IMR-90 (cell line): ENCODE results near the gene ZMIZ1. TPM values are rescaled to one million over a fixed set of nuclear protein-coding genes. Genes with fewer than 3 reads are reported as not detected.

ENCODE experiments used
- ATAC-seq: fragments of 200-7000 bp; cut with Tn5 transposase; 2 replicates; pipeline ENCODE4 v1.9.1; 2020; ENCODE audit warnings: low read depth, mild to moderate bottlenecking, moderate library complexity
- BruUV-seq: library from RNA; stranded (reverse); fragments of 400-500 nt; replicated peaks from 2 replicates; lab custom pipeline; 2021; lab: Mats Ljungman, UMichigan
- CTCF ChIA-PET: fragments of 300-600 bp; formaldehyde crosslinking; extraction: SDS; loops from one replicate; lab custom pipeline; 2021; ENCODE audit warnings: antibody characterized with exemption; lab: Yijun Ruan, JAX
- POLR2A ChIA-PET: fragments of 300-600 bp; sonication (Branson Sonifier 250); formaldehyde crosslinking; loops from one replicate; lab custom pipeline; 2022; ENCODE audit warnings: antibody characterized with exemption; ENCODE audit not compliant: unreplicated experiment; lab: Charles Lee
- DNase-seq: peaks from one replicate; pipeline ENCODE4 v3.0.0; 2013
- H2AFZ ChIP-seq: replicated peaks from 2 replicates; pipeline ENCODE3; 2013; ENCODE audit warnings: low read length, mild to moderate bottlenecking; ENCODE audit not compliant: poor library complexity
- H2AK5ac ChIP-seq: 2 replicates; pipeline ENCODE4 v1.6.1; 2013; ENCODE audit warnings: low read depth, low read length, inconsistent platforms
- H2AK9ac ChIP-seq: replicated peaks from 2 replicates; pipeline ENCODE3; 2013; ENCODE audit warnings: mild to moderate bottlenecking, low read depth, low read length, moderate library complexity; ENCODE audit not compliant: poor library complexity
- H2BK120ac ChIP-seq: 2 replicates; pipeline ENCODE4 v1.6.1; 2013; ENCODE audit warnings: low read depth, low read length, inconsistent platforms
- H2BK15ac ChIP-seq: 3 replicates; pipeline ENCODE4 v1.6.1; 2013; ENCODE audit warnings: low read depth, low read length, inconsistent platforms
- H2BK20ac ChIP-seq: 2 replicates; pipeline ENCODE4 v1.6.1; 2013; ENCODE audit warnings: low read depth, mild to moderate bottlenecking, inconsistent platforms, low read length, moderate library complexity
- H2BK5ac ChIP-seq: 2 replicates; pipeline ENCODE4 v1.6.1; 2013; ENCODE audit warnings: mild to moderate bottlenecking, low read depth, low read length, inconsistent platforms; ENCODE audit not compliant: poor library complexity, severe bottlenecking
- H3K14ac ChIP-seq: replicated peaks from 2 replicates; pipeline ENCODE4 v1.6.1; 2013; ENCODE audit warnings: low read depth, low read length, inconsistent platforms
- H3K18ac ChIP-seq: 2 replicates; pipeline ENCODE4 v1.6.1; 2013; ENCODE audit warnings: low read depth, low read length, control low read depth
- H3K23ac ChIP-seq: 2 replicates; pipeline ENCODE4 v1.6.1; 2013; ENCODE audit warnings: low read depth, low read length, inconsistent platforms
- H3K27ac ChIP-seq: 2 replicates; pipeline ENCODE4 v1.5.1; 2013; ENCODE audit warnings: mild to moderate bottlenecking, control low read depth, low read length; ENCODE audit not compliant: insufficient read depth
- H3K27me3 ChIP-seq: 2 replicates; pipeline ENCODE4 v1.6.1; 2013; ENCODE audit warnings: low read length; ENCODE audit not compliant: control insufficient read depth, insufficient read depth
- H3K36me3 ChIP-seq: 2 replicates; pipeline ENCODE4 v1.6.1; 2013; ENCODE audit warnings: low read length, mixed read lengths; ENCODE audit not compliant: control insufficient read depth, insufficient read depth
- H3K4ac ChIP-seq: 2 replicates; pipeline ENCODE4 v1.6.1; 2013; ENCODE audit warnings: low read depth, low read length, inconsistent platforms
- H3K4me1 ChIP-seq: 2 replicates; pipeline ENCODE4 v1.6.1; 2013; ENCODE audit warnings: low read length, mixed read lengths; ENCODE audit not compliant: control insufficient read depth, insufficient read depth
- H3K4me2 ChIP-seq: 2 replicates; pipeline ENCODE4 v1.6.1; 2013; ENCODE audit warnings: low read depth, mild to moderate bottlenecking, control low read depth, low read length, moderate library complexity
- H3K4me3 ChIP-seq: 2 replicates; pipeline ENCODE4 v1.5.1; 2013; ENCODE audit warnings: low read depth, mild to moderate bottlenecking, control low read depth, low read length, moderate library complexity; ENCODE audit not compliant: insufficient read depth
- H3K56ac ChIP-seq: 2 replicates; pipeline ENCODE4 v1.6.1; 2013; ENCODE audit warnings: low read length, inconsistent platforms; ENCODE audit not compliant: insufficient read depth; ENCODE audit errors: extremely low read depth
- H3K79me1 ChIP-seq, 2 experiments: 2 replicates each; pipeline ENCODE4 v1.6.1; 2013; ENCODE audit warnings: low read length in 2 of 2, inconsistent platforms in 1 of 2, low read depth in 1 of 2
- H3K9ac ChIP-seq: 2 replicates; pipeline ENCODE4 v1.6.1; 2013; ENCODE audit warnings: low read depth, low read length, control low read depth
- H3K9me1 ChIP-seq: 2 replicates; pipeline ENCODE4 v1.6.1; 2013; ENCODE audit warnings: low read length, inconsistent platforms; ENCODE audit not compliant: insufficient read depth
- H3K9me3 ChIP-seq: 2 replicates; pipeline ENCODE4 v1.6.1; 2013; ENCODE audit warnings: low read length; ENCODE audit not compliant: control insufficient read depth, insufficient read depth
- H4K20me1 ChIP-seq: 2 replicates; pipeline ENCODE4 v1.6.1; 2013; ENCODE audit warnings: low read length, inconsistent platforms; ENCODE audit not compliant: insufficient read depth
- H4K5ac ChIP-seq: 2 replicates; pipeline ENCODE4 v1.6.1; 2013; ENCODE audit warnings: mild to moderate bottlenecking, low read depth, low read length, control low read depth
- H4K8ac ChIP-seq, 2 experiments: 2 replicates each; pipeline ENCODE4 v1.6.1; 2013; ENCODE audit warnings: low read depth in 2 of 2, low read length in 2 of 2, control low read depth in 1 of 2, inconsistent platforms in 1 of 2
- H4K91ac ChIP-seq: 2 replicates; pipeline ENCODE4 v1.6.1; 2013; ENCODE audit warnings: low read depth, low read length, inconsistent platforms; ENCODE audit not compliant: insufficient read depth
- CEBPB ChIP-seq: IDR thresholded peaks from 2 replicates; pipeline ENCODE4 v1.6.1; 2012; ENCODE audit warnings: low read depth, low read length, improper control_type of control experiment
- RCOR1 ChIP-seq: IDR thresholded peaks from 2 replicates; pipeline ENCODE4 v1.6.1; 2012; ENCODE audit warnings: mild to moderate bottlenecking, low read length, improper control_type of control experiment; ENCODE audit not compliant: insufficient replicate concordance
- WGBS, 2 experiments: methylation state at CpG; one replicate each; pipeline versions ENCODE4 v1.1.5 to v1.1.7; 2013; ENCODE audit warnings: missing lambda C conversion rate in 2 of 2; ENCODE audit not compliant: insufficient read length in 1 of 2; ENCODE audit errors: extremely low coverage in 2 of 2; 5-methylcytosine and 5-hydroxymethylcytosine counted together
- dilution Hi-C: fragments of 300-500 bp; cut with HindIII; formaldehyde crosslinking; loops from one replicate; pipeline ENCODE4 v1.14.3; 2018; ENCODE audit warnings: low sequenced_read_pairs; ENCODE audit not compliant: unreplicated experiment
- in situ Hi-C: fragments of 300-500 bp; cut with MboI; formaldehyde crosslinking; loops from 3 replicates; pipeline ENCODE4 v1.14.3; 2019; ENCODE audit warnings: low sequenced_read_pairs, inconsistent platforms, mixed read lengths
- intact Hi-C: fragments of 100-400 bp; cut with micrococcal nuclease; formaldehyde crosslinking; loops from 2 replicates; pipeline ENCODE4 v1.10.0; 2022
- polyA plus RNA-seq, 3 experiments: library from polyadenylated mRNA; depleted of rRNA; stranded (reverse); fragments of >200 nt; gene quantifications; 2 replicates each; pipeline ENCODE4 v1.2.3, GENCODE V29; 2012; ENCODE audit warnings: low replicate concordance in 1 of 3
- total RNA-seq: library from RNA; depleted of rRNA; stranded (reverse); fragments of >200 nt; gene quantifications from 2 replicates; pipeline ENCODE4 v1.2.3, GENCODE V29; 2012
- TF ChIP-seq, protein P1 (sequence below): fragments of 150-350 bp; IDR thresholded peaks from 2 replicates; pipeline ENCODE4 v1.6.1; 2017; ENCODE audit warnings: mild to moderate bottlenecking, antibody characterized with exemption, low read length, low read depth

The ZMIZ1 gene
- total and polyA plus RNA-seq, 2 of the 4 experiments (the other 2 are of a cell fraction) = 6.6 to 48.7 TPM

- no peak for TF ChIP-seq RCOR1
- no peak for TF ChIP-seq CEBPB
These were observed 113.1 kb downstream of the ZMIZ1 start (continued) for GRCh38 chr10:79181698-79182521.

DNA sequence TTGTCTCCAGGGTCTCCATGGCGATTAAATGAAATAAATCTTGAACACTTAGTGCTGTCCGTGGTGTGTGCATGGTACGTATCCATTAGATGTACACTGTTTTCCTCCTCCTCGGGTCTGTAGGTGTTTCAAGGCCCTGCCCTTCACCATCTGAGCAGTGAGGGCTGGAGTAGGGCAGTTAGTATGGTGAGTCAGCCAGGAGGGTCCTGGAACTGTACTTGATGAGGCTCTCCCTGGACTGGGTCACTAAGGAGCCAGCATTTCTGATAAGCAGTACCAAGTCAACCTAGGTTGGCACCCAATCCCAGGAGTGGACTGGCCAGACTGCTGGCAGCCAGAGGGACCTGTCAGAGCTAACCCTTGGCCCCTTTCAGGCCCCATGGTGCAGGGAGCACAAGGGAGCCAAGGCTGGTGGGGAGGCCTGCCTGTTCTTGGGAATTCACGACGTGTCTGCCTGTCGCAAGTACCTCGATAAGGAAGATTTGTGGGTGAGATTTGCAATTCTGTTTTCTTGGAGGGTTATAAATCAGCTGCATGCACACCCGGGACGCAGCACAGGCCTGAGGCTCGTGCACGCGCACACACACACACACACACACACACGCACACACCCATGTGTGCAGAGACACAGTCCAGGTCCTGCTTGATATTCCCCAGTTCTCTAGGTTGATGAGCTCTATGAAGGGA, 114.2 kb downstream of the ZMIZ1 start:
- intact Hi-C loops = no loop called here
- in situ Hi-C loops = no loop called here
- H3K4ac ChIP-seq = peak overlapping the region; percentile 94
- ChIA-PET POLR2A (no interaction called here), CTCF (no interaction called here)
- peak overlapping the region; percentile 30 for H3K14ac ChIP-seq
- peaks cover 17% of the 10 kb centered on the region for H3K36me3 ChIP-seq
- H3K4me1 ChIP-seq = peaks cover 65% of the 10 kb centered on the region
- H2AK5ac ChIP-seq = peak overlapping the region; percentile 91
- dilution Hi-C loops = no loop called here
- H3K27me3 ChIP-seq = no peaks in the 10 kb centered on the region
- peak overlapping the region; percentile 89; the same call in 1 of the 2 replicates for H2BK120ac ChIP-seq
- peaks cover 54 to 98% of the 10 kb centered on the region in 2 experiments for H3K79me1 ChIP-seq
- no TSS peak for BruUV-seq
- peak overlapping the region; percentile 57 for H3K23ac ChIP-seq
- TF ChIP-seq, protein P1, sequence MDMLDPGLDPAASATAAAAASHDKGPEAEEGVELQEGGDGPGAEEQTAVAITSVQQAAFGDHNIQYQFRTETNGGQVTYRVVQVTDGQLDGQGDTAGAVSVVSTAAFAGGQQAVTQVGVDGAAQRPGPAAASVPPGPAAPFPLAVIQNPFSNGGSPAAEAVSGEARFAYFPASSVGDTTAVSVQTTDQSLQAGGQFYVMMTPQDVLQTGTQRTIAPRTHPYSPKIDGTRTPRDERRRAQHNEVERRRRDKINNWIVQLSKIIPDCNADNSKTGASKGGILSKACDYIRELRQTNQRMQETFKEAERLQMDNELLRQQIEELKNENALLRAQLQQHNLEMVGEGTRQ = no peak
- H3K9ac ChIP-seq = no peak overlapping the region
- WGBS, 2 experiments = no CpG with 5 or more reads among the region's 14 CpGs
- DNase-seq (no peak), ATAC-seq (no peak)
- no peak overlapping the region for H2AK9ac ChIP-seq
- H3K27ac ChIP-seq = peak overlapping the region; percentile 23; the same call in 1 of the 2 replicates
- H2AFZ ChIP-seq = no peak overlapping the region
- 0 out of 3 replicates have a peak overlapping the region, but pooled peaks have one; percentile 1 for H2BK15ac ChIP-seq
- H3K4me2 ChIP-seq = no peak overlapping the region
- H4K20me1 ChIP-seq = peaks cover 51% of the 10 kb centered on the region
- no peaks in the 10 kb centered on the region for H3K9me3 ChIP-seq
- 0 out of 2 replicates have a peak overlapping the region, but pooled peaks have one; percentile 80 for H2BK20ac ChIP-seq
- no peak overlapping the region for H3K56ac ChIP-seq
- peaks cover 58% of the 10 kb centered on the region for H3K9me1 ChIP-seq
- H2BK5ac ChIP-seq = peak overlapping the region; percentile 75
- H4K91ac ChIP-seq = peak overlapping the region; percentile 76
- H3K4me3 ChIP-seq = no peak overlapping the region
- H4K5ac ChIP-seq = no peak overlapping the region
- no peak overlapping the region for H3K18ac ChIP-seq
- peak overlapping the region; percentile 4 to 47; a peak in 2 of 4 replicates for H4K8ac ChIP-seq
